ENCODE measurements around the gene MAP3K9. TPM values are rescaled to one million over a fixed set of nuclear protein-coding genes. Genes with fewer than 3 reads are reported as not detected.

The MAP3K9 gene
- total RNA-seq, 2 donors from 2014 or later: 7.7 to 9.1 TPM

- no peak for ATAC-seq
- H3K9me3 ChIP-seq (ENCODE audit: control insufficient read depth, low read length, poor library complexity, severe bottlenecking): no peaks in the 10 kb centered on the region
- Mint-ChIP-seq H3K4me1 (peaks cover 2% of the 10 kb centered on the region), H3K36me3 (ENCODE audit: low read depth) (no peaks in the 10 kb centered on the region), H3K4me3 (no peak overlapping the region), H3K27me3 (no peaks in the 10 kb centered on the region), H3K27ac (no peak overlapping the region)
- DNase-seq: no peak
Observed at GRCh38 chr14:70721542-70721941, 87.8 kb downstream of the MAP3K9 start.

- peaks cover 6% of the 10 kb centered on the region for H3K27me3 Mint-ChIP-seq
- H3K27ac Mint-ChIP-seq: no peak overlapping the region
- peaks cover 2% of the 10 kb centered on the region for H3K36me3 Mint-ChIP-seq (ENCODE audit: low read depth)
- DNase-seq (no peak), ATAC-seq (no peak)
- H3K4me1 Mint-ChIP-seq: peaks cover 7% of the 10 kb centered on the region
- no peak overlapping the region for H3K4me3 Mint-ChIP-seq
- H3K9me3 ChIP-seq (ENCODE audit: control insufficient read depth, low read length, poor library complexity, severe bottlenecking): no peaks in the 10 kb centered on the region
Observed at GRCh38 chr14:70718383-70719118, 90.8 kb downstream of the MAP3K9 start.

- peaks cover 6% of the 10 kb centered on the region for H3K27me3 Mint-ChIP-seq
- ATAC-seq: no peak
- no peak overlapping the region for H3K4me3 Mint-ChIP-seq
- peaks cover 5% of the 10 kb centered on the region for H3K4me1 Mint-ChIP-seq
- DNase-seq: no peak
- no peaks in the 10 kb centered on the region for H3K9me3 ChIP-seq (ENCODE audit: control insufficient read depth, low read length, poor library complexity, severe bottlenecking)
- no peak overlapping the region for H3K27ac Mint-ChIP-seq
- H3K36me3 Mint-ChIP-seq (ENCODE audit: low read depth): peaks cover 2% of the 10 kb centered on the region
Observed at GRCh38 chr14:70716958-70717357, 92.4 kb downstream of the MAP3K9 start.

GRCh38 chr14:70716483-70716882 is 92.8 kb downstream of the MAP3K9 start:
- DNase-seq: no peak
- Mint-ChIP-seq H3K4me1 (peaks cover 5% of the 10 kb centered on the region), H3K36me3 (ENCODE audit: low read depth) (peaks cover 2% of the 10 kb centered on the region), H3K27ac (no peak overlapping the region), H3K27me3 (peaks cover 6% of the 10 kb centered on the region), H3K4me3 (no peak overlapping the region)
- no peaks in the 10 kb centered on the region for H3K9me3 ChIP-seq (ENCODE audit: control insufficient read depth, low read length, poor library complexity, severe bottlenecking)
- no peak for ATAC-seq

- H3K9me3 ChIP-seq (ENCODE audit: control insufficient read depth, low read length, poor library complexity, severe bottlenecking): no peaks in the 10 kb centered on the region
- peaks cover 5% of the 10 kb centered on the region for H3K4me1 Mint-ChIP-seq
- H3K27ac Mint-ChIP-seq: no peak overlapping the region
- H3K27me3 Mint-ChIP-seq: peaks cover 6% of the 10 kb centered on the region
- ATAC-seq (no peak), DNase-seq (peak in 1 of 3 donors; percentile 29)
- H3K4me3 Mint-ChIP-seq: no peak overlapping the region
- H3K36me3 Mint-ChIP-seq (ENCODE audit: low read depth): peaks cover 2% of the 10 kb centered on the region
Observed at GRCh38 chr14:70714055-70714550, 95.2 kb downstream of the MAP3K9 start.

- H3K27ac Mint-ChIP-seq: no peak overlapping the region
Observed at GRCh38 chr14:70713511-70713916, 95.8 kb downstream of the MAP3K9 start.

GRCh38 chr14:70713096-70713495 is 96.2 kb downstream of the MAP3K9 start:
- peaks cover 2% of the 10 kb centered on the region for H3K36me3 Mint-ChIP-seq (ENCODE audit: low read depth)
- H3K4me1 Mint-ChIP-seq: peaks cover 5% of the 10 kb centered on the region
- ATAC-seq (no peak), DNase-seq (no peak)
- peaks cover 6% of the 10 kb centered on the region for H3K27me3 Mint-ChIP-seq
- H3K4me3 Mint-ChIP-seq: no peak overlapping the region
- no peak overlapping the region for H3K27ac Mint-ChIP-seq
- H3K9me3 ChIP-seq (ENCODE audit: control insufficient read depth, low read length, poor library complexity, severe bottlenecking): no peaks in the 10 kb centered on the region

More at GRCh38 chr14:70713511-70713916, 95.8 kb downstream of the MAP3K9 start:
- DNase-seq (no peak), ATAC-seq (no peak)
- Mint-ChIP-seq H3K36me3 (ENCODE audit: low read depth) (peaks cover 2% of the 10 kb centered on the region), H3K4me1 (peaks cover 5% of the 10 kb centered on the region), H3K27me3 (peaks cover 6% of the 10 kb centered on the region), H3K4me3 (no peak overlapping the region)
- H3K9me3 ChIP-seq (ENCODE audit: control insufficient read depth, low read length, poor library complexity, severe bottlenecking): no peaks in the 10 kb centered on the region

- DNase-seq (no peak), ATAC-seq (no peak)
- Mint-ChIP-seq H3K4me3 (no peak overlapping the region), H3K36me3 (ENCODE audit: low read depth) (peaks cover 2% of the 10 kb centered on the region), H3K27me3 (peaks cover 6% of the 10 kb centered on the region), H3K27ac (no peak overlapping the region), H3K4me1 (peaks cover 5% of the 10 kb centered on the region)
- H3K9me3 ChIP-seq (ENCODE audit: control insufficient read depth, low read length, poor library complexity, severe bottlenecking): no peaks in the 10 kb centered on the region
Observed at GRCh38 chr14:70711451-70711850, 97.9 kb downstream of the MAP3K9 start.

- ATAC-seq (no peak), DNase-seq (no peak)
- Mint-ChIP-seq H3K27me3 (peaks cover 10% of the 10 kb centered on the region), H3K4me1 (peaks cover 7% of the 10 kb centered on the region), H3K4me3 (no peak overlapping the region), H3K27ac (no peak overlapping the region), H3K36me3 (ENCODE audit: low read depth) (peaks cover 8% of the 10 kb centered on the region)
- H3K9me3 ChIP-seq (ENCODE audit: control insufficient read depth, low read length, poor library complexity, severe bottlenecking): no peaks in the 10 kb centered on the region
Observed at GRCh38 chr14:70709726-70710382, 99.5 kb downstream of the MAP3K9 start.

- H3K9me3 ChIP-seq (ENCODE audit: control insufficient read depth, low read length, poor library complexity, severe bottlenecking): no peaks in the 10 kb centered on the region
- no peak for ATAC-seq
- no peak overlapping the region for H3K27ac Mint-ChIP-seq
- no peak for DNase-seq
- peaks cover 5% of the 10 kb centered on the region for H3K4me1 Mint-ChIP-seq
- H3K4me3 Mint-ChIP-seq: no peak overlapping the region
- peaks cover 9% of the 10 kb centered on the region for H3K36me3 Mint-ChIP-seq (ENCODE audit: low read depth)
- peaks cover 10% of the 10 kb centered on the region for H3K27me3 Mint-ChIP-seq
Observed at GRCh38 chr14:70708717-70709570, 100.4 kb downstream of the MAP3K9 start.

GRCh38 chr14:70707138-70708038 is 101.9 kb downstream of the MAP3K9 start:
- peaks cover 10% of the 10 kb centered on the region for H3K27me3 Mint-ChIP-seq
- peaks cover 4% of the 10 kb centered on the region for H3K4me1 Mint-ChIP-seq
- H3K36me3 Mint-ChIP-seq (ENCODE audit: low read depth): peaks cover 8% of the 10 kb centered on the region
- H3K9me3 ChIP-seq (ENCODE audit: control insufficient read depth, low read length, poor library complexity, severe bottlenecking): no peaks in the 10 kb centered on the region
- no peak overlapping the region for H3K4me3 Mint-ChIP-seq
- DNase-seq: no peak
- no peak overlapping the region for H3K27ac Mint-ChIP-seq
- no peak for ATAC-seq

- no peak overlapping the region for H3K4me3 Mint-ChIP-seq
- peaks cover 6% of the 10 kb centered on the region for H3K4me1 Mint-ChIP-seq
- H3K36me3 Mint-ChIP-seq (ENCODE audit: low read depth): peaks cover 8% of the 10 kb centered on the region
- H3K27ac Mint-ChIP-seq: peak overlapping the region; percentile 87
- H3K9me3 ChIP-seq (ENCODE audit: control insufficient read depth, low read length, poor library complexity, severe bottlenecking): no peaks in the 10 kb centered on the region
- no peak for ATAC-seq
- peaks cover 10% of the 10 kb centered on the region for H3K27me3 Mint-ChIP-seq
- DNase-seq: no peak
Observed at GRCh38 chr14:70706177-70706576, 103.1 kb downstream of the MAP3K9 start.

All from T-helper 17 cell (primary cell).